Epithelial cell of esophagus (primary cell): ENCODE measurements around the gene SKOR1.
A peak's percentile ranks its signal among the peaks of the same experiment; 100 is the strongest.

Experiments used
- DNase-seq: peaks from one replicate; pipeline ENCODE4 v3.0.0; 2010; ENCODE audit warnings: low read depth
- H3K4me3 ChIP-seq: 2 replicates; pipeline ENCODE4 v1.5.1; 2011; ENCODE audit warnings: mild to moderate bottlenecking, low read length, control low read depth
- TF ChIP-seq, protein P1 (sequence below): IDR thresholded peaks from 2 replicates; pipeline ENCODE4 v1.5.1; 2011; ENCODE audit warnings: low read depth, mild to moderate bottlenecking, low read length, control low read depth, inconsistent platforms; ENCODE audit not compliant: insufficient read depth; ENCODE audit errors: missing control alignments

SKOR1 gene

GRCh38 chr15:67818464-67818863 lies 6.8 kb upstream of the SKOR1 start:
- no peak for DNase-seq
- TF ChIP-seq, protein P1, sequence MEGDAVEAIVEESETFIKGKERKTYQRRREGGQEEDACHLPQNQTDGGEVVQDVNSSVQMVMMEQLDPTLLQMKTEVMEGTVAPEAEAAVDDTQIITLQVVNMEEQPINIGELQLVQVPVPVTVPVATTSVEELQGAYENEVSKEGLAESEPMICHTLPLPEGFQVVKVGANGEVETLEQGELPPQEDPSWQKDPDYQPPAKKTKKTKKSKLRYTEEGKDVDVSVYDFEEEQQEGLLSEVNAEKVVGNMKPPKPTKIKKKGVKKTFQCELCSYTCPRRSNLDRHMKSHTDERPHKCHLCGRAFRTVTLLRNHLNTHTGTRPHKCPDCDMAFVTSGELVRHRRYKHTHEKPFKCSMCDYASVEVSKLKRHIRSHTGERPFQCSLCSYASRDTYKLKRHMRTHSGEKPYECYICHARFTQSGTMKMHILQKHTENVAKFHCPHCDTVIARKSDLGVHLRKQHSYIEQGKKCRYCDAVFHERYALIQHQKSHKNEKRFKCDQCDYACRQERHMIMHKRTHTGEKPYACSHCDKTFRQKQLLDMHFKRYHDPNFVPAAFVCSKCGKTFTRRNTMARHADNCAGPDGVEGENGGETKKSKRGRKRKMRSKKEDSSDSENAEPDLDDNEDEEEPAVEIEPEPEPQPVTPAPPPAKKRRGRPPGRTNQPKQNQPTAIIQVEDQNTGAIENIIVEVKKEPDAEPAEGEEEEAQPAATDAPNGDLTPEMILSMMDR = no peak
- H3K4me3 ChIP-seq = no peak overlapping the region

GRCh38 chr15:67819636-67820035 lies 5.7 kb upstream of the SKOR1 start:
- no peak overlapping the region for H3K4me3 ChIP-seq
- DNase-seq = no peak
- TF ChIP-seq, protein P1 = no peak

- no peak for DNase-seq
- TF ChIP-seq, protein P1 = no peak
- H3K4me3 ChIP-seq = no peak overlapping the region
Observed at GRCh38 chr15:67820122-67820991, 5.0 kb upstream of the SKOR1 start.

GRCh38 chr15:67820992-67821783 lies 4.1 kb upstream of the SKOR1 start:
- no peak overlapping the region for H3K4me3 ChIP-seq
- DNase-seq = peak; percentile 63
- TF ChIP-seq, protein P1 = no peak

DNA sequence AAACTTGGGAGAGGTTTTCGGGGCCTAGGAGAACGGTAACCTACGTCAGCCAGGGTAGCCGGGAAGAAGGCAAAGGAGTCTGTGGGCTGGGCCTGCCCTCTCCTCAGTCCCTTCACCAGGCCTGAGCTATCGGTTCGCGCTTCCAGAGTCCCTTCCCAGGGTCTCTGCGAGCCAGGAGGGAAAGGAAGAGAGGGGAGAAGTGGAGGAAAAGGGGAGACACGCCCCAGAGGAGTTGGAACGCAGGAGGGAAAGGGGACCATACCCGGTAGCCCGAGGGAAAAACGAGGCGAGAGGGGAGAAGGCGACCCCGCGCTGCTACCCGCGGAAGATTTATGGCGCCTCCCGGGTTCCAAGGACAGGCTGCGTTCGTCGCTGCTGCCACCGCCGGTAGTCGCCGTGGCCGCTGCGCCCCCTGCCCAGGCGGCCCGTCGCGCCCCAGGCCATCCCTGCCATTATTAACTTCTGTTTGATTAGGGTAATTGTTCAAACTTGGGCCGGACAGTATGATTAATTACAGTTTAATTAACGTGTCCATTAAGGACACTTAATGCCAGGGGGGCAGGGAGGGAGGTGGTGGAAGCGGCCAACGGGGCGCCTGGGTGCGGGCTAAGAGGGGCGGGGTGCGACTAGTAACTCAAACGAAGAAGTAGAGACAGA lies 3.4 kb upstream of the SKOR1 start:
- H3K4me3 ChIP-seq = no peak overlapping the region
- TF ChIP-seq, protein P1 = no peak
- DNase-seq = no peak

DNA sequence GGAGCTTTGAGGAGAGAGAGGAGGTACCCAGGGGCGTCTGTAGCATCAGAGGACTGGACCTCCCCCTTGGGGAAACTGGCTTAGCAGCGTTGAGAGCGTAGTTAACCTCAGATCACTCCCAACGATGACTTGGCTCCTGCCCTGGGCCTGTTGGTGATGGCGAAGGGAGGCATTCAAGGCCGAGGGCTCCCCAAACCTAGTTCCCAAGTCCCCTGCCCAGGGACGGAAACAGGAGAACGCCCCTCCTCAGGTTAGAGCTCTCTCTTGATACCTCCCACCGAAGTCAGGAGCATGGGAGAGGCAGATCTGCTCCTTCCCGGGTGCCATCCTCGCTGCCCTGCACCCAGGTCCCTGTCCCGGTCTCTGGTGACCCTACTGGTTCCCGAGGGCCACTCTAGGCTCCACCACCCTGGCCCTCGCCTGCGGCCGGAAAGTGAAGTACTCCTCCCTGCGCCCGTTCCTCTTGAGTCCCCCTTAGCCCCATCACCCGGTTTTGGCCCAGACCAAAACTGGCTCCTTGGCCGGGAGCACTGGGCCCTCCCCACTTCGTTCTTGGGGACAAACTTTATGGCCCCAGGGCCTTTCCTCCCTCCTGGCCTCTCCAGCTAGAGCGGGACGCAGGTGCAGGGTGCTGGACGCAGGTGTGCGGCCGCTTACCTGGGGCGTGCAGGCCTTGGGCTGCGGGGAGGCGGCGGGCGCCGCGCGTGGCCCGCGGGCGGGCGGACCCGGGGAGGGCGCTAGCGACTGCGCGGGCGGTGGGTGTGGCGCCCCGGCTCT lies 2.6 kb upstream of the SKOR1 start:
- DNase-seq = no peak
- H3K4me3 ChIP-seq = no peak overlapping the region
- TF ChIP-seq, protein P1 = no peak
